Right hindlimb (tissue), 1 donor: ENCODE results near the gene SH3TC1.

ENCODE experiments used
- DNase-seq: peaks from one replicate; pipeline ENCODE4 v3.0.0-alpha.2; 2018

Gene SH3TC1

GRCh38 chr4:8198906-8199593, at the start of gene SH3TC1:
Gene SH3TC1 (plus strand): TSS chr4:8199290. CDS start chr4:8205195, 5,905 bp downstream.
- peak; percentile 91 for DNase-seq

- DNase-seq = no peak
Measured at GRCh38 chr4:8149664-8150063, 49.4 kb upstream of the SH3TC1 start.

GRCh38 chr4:8150152-8151090, 48.7 kb upstream of the SH3TC1 start:
- no peak for DNase-seq

DNA sequence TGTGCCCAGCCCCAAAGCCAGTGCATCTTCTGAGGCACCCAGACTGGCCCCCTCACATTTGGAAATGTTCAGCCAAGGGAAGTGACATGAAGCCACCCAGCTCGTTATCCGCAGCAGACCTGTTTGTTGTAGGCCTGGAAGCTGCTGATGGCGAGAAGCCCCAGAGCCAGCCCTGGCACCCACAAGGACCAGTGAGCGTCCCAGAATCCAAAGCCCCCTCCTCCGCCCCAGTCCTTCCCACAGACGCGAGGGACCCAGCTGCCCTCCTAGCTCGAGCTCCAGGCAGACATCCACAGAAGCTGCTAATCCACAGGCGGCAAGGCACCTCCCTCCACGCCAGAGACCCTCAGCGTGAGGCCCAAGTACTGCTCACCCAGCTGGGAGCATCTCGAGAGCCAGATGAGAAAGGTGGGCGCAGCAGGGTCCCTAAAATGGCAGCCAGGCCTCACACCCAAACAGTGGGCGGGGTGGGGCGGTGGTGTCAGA, 47.9 kb upstream of the SH3TC1 start:
- no peak for DNase-seq

GRCh38 chr4:8152090-8152864, 46.8 kb upstream of the SH3TC1 start:
- no peak for DNase-seq

DNA sequence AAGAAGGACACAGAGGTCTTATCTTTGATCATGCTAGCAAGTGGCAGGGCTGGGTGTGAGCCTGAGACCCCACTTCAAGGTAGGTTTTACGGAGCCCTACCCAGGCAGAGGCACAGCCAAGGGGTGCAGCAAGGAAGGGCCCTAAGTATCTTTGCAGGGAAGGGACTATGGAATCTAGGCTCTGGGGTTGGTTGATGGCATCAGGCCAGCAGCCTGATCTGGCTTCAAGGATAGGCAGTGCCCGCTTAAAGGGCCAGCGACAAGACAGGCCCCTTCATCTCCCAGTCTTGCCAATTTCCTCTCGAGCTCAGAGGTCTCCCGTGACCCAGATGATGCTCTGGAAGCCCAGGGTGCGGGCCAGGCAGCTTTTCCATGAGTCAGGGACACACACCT, 46.2 kb upstream of the SH3TC1 start:
- DNase-seq = no peak

GRCh38 chr4:8153441-8153840, 45.6 kb upstream of the SH3TC1 start:
- no peak for DNase-seq

GRCh38 chr4:8155048-8155447, 44.0 kb upstream of the SH3TC1 start:
- DNase-seq = no peak

DNA sequence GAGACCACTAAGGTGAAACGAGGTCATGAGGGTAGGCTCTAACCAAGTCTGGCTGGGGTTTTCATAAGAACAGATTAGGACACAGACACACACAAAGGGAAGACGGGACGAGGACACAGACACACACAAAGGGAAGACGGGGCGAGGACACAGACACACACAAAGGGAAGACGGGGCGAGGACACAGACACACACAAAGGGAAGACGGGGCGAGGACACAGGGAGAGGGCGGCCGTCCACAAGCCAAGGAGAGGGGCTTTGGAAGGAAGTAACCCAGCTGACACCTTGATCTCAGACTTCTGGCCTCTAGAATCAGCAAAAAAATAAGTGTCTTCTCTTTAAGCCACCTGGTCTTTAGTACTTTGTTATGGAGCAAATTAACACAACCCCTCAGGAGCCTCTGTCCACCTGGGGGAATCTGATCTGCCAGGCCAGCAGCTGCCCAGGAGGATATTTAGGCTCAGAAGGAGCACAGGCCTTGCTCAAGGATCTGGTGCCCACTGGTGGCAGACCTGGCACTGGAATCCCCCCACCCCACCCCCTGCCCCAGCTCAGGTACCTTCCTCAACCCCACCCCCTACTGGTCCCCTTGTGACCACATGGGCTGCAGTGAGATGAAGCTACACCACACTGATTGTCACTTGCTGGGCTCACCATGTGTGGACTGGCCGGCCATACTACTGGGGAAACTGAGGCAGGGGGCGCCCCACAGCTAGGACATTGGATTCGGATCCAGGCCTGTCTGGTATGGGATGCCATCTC, 43.2 kb upstream of the SH3TC1 start:
- no peak for DNase-seq

DNA sequence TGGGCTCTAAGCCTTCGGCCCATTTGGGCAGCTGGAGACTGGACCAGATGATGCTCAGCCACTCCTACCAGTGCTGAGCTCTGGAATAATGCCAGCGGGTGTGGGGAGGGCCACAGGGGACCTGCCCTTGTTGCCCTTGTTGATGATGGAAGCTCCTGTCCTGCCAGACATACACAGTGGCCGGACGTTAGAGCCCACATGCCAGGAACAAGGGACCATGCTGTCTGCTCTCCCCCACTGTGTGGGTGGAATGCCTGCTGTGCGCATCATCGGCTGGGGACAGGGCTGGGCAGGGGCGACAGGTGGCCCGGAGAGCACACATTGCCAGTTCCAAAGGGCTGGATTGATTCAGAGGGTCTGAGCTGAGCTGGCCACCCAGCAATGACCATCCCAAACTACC, 42.5 kb upstream of the SH3TC1 start:
- no peak for DNase-seq

DNA sequence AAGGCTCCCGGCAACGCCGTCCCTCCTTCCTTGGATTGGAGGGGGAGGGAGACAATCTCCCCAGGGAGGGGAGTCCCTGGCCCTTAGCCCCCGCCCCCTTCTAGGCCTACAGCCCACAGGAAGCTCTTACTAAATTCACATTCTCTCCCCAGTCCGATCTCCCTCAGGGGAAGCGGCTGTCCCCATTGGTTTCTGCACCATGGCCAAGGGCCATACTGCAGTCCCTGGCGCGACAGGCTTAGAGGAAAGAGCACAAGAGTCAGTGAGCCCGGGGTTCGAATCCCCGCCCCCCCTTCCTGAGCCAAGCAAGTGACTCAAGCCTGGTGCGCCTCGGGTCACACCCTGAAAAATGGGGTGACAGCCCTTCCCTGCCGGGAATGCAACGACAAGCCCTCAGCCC, 41.6 kb upstream of the SH3TC1 start:
- no peak for DNase-seq

DNA sequence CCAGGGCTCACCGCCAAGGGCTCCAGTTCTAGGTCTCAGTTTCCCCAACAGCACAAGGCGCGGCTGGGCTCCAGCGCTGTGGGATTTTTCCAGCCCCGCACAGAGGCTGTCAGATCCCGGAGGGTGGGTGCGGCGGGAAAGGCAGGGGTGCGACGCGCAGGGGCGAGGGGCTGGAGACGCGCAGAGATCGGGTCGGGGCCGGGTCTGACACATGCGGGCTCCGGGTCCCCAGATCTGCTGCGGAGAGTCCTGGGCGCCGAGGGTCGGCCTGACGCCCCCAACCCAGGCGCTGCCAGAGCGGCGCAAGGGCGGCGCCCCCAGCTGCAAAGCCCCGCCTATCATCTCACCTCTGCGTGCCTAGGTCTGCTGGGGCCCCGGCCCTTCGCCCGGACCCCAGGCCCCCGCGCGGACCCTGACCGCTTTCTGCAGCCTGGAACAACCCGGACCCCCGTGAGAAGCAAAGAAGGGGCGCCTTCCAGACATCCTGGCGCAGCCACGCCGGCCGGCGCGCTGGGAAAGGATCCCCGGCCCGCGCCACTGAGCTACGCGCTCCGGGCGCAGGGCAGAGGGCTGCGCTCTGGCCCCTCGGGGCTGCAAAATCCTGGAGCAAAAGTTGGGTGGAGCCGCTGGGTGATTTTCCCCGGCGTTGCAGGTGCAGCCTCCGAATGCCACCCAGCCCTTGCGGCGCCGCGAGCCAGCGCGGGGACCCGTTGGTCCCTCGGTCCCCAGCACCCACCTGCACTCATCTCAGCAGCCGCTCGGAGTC, 41.0 kb upstream of the SH3TC1 start:
- DNase-seq = no peak

DNA sequence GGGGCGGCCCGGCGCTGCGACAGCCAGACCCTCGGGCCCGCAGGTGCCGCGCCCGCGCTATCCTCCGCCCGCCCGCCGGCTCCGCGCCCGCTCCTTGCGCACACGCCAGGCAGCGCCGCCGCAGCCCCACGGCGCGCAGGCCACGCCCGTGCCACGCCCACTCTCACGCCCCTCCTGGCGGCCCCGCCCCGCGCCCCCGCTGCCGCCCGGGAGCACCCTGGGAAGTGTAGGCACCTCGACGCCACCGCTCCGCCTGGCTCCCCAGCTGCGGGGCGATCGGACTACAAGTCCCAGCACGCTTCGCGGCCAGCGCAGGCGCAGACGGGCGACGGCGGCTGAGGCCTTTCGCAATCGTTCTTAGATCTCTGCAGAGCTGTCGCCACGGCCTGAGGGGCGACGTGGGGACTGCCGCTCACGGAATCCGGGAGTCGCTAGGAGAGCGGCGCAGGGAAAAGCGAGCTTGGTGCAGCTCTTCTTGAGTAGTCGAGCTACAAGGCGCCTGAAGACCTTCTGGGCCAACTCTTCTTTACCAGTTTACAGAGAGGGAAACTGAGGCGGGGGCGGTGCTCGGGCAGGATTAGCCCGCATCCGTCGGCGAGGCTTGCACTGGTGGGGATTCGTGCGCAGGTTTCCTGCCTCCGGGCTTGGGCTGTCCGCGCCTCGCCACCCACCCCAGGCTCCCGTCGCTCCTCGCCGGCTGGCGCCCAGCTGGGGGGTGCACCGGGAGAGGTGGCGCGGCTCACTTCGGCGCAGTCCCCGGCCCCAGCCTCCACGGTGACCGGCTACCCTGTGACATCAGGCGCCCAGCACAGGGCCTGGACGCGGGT, 40.2 kb upstream of the SH3TC1 start, which contains the start of gene ABLIM2:
Gene ABLIM2, minus strand, starts transcription at position 104 of the 827 bp plus-strand sequence. CDS start 124 bp downstream, outside the sequence.
- peak; percentile 98 for DNase-seq

DNA sequence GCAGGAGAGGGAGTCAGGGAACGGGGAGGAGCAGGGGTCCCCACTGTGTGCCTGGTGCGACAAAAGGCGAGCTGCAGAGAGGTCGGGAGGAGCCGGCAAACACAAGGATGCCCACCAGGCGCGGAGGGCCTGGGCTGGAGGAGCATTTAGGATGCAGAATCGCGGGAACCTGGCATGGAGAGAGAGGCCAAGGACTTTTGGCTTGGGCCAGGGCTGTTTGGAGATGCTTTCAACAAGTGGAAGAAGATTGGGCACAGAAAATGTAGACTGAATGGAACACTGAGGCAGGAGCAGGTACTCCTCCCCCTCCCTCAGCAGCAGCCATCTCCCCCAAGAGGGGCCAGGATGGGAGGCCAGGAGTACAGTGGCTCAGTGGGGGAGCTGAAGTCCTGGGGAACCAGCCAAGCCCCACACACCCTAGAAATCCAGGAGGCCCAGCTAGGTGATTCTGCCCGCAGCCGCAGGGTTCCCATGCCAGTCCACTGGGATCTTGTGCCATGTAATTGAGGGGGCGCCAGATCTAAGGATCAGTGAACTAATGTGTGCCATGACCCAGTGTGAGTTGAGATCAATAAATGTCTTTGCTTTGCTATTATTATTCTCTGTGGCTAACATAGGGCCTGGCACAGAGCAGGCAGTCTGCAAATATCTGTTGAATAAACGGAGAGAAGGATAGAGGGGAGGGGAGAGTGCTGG, 39.4 kb upstream of the SH3TC1 start:
- no peak for DNase-seq

DNA sequence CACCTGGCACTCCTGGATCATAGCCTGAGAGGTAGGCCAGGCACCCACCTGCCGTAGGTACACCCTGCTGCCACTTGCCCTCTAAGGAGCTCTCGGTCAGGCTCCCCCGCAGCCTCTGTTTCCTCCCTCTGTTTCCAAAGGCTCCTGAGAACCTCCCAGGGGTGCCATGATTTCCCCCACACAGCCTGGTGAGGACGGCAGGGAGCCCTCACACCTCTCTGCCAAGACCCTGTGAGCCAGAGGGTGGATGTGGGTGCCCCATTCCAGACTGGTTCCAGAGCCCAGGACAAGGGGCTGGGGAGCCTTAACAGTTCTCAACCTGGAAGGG, 38.9 kb upstream of the SH3TC1 start:
- no peak for DNase-seq

DNA sequence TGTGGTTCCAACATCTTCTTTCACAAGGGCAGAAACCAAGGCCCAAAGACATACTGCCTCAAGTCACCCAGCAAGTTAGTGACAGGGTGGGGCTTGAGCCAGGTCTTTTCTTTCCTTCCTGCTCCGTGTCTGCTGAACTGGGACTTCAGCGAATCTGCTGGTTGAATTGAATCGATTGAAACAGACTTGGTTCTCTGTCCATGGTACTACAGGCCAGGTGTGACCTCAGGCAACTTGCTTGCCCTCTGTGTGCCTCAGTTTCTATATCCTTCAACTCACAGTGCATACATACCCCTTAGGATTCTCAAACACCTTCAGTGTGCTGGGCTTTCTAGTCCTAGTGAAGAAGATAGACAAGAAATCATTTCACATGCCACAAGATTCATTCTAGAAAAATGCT, 38.5 kb upstream of the SH3TC1 start:
- DNase-seq = no peak

GRCh38 chr4:8162625-8163024, 36.5 kb upstream of the SH3TC1 start:
- DNase-seq = no peak

DNA sequence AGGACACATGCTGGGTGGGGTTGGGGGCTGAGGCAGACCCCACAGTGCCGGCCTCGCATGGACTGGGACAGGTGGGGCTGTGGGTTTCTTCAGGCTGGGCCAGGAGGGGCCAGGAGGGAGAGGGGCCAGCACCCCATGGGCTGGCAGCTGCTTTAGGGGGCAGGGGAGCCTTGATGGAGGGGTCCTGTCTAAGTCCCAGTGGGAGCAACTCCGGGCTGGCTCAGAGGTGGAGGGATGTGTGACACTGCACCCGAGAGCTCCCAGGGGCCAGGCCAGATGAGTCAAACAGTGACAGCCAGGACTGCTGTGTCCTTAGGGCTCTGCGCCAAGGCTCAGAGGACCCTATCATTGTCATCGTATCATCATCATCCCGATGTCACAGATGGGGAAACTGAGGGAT, 36.1 kb upstream of the SH3TC1 start:
- no peak for DNase-seq

- DNase-seq = no peak
Measured at GRCh38 chr4:8163436-8164193, 35.5 kb upstream of the SH3TC1 start.
